Measurements from ENCODE around the gene L3MBTL4.

DNA sequence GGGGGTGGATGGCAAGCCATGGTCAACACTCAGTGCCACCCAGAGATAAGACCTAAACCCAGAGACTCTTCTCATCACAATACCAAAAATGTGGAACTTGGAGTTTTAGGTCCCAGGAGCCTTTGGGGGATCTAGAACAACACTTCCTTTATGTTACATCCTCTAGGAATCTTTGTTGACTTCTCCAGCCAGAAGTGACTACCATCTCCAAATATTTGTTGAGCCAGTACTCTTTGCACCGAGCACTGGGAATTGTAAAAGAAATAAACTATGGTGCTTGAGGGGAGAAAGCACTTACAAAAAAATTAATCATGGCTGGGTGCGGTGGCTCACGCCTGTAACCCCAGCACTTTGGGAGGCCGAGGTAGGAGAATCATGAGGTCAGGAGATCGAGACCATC, 399.3 kb downstream of the L3MBTL4 start:
- TF ChIP-seq, protein P1, sequence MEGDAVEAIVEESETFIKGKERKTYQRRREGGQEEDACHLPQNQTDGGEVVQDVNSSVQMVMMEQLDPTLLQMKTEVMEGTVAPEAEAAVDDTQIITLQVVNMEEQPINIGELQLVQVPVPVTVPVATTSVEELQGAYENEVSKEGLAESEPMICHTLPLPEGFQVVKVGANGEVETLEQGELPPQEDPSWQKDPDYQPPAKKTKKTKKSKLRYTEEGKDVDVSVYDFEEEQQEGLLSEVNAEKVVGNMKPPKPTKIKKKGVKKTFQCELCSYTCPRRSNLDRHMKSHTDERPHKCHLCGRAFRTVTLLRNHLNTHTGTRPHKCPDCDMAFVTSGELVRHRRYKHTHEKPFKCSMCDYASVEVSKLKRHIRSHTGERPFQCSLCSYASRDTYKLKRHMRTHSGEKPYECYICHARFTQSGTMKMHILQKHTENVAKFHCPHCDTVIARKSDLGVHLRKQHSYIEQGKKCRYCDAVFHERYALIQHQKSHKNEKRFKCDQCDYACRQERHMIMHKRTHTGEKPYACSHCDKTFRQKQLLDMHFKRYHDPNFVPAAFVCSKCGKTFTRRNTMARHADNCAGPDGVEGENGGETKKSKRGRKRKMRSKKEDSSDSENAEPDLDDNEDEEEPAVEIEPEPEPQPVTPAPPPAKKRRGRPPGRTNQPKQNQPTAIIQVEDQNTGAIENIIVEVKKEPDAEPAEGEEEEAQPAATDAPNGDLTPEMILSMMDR (IDR thresholded peaks at IDR 0.05): no peak
- TF ChIP-seq POLR2A (IDR thresholded peaks at IDR 0.05) (no peak), EP300 (IDR thresholded peaks at IDR 0.05) (no peak)
